Activated T-cell treated with anti-CD3 and anti-CD28 coated beads, Interleukin-2, amount 50 U/mL, for 24 hours (primary cell): Measurements from ENCODE around the gene CADPS2.

Source experiments
- DNase-seq: peaks from one replicate; pipeline ENCODE4 v3.0.0-alpha.2; 2020
- H3K27ac Mint-ChIP-seq: 2 replicates; pipeline ENCODE4 v1.8.0; 2020; ENCODE audit warnings: mild to moderate bottlenecking, mixed read lengths
- H3K27me3 Mint-ChIP-seq: 2 replicates; pipeline ENCODE4 v1.8.0; 2020; ENCODE audit warnings: mixed read lengths
- H3K36me3 Mint-ChIP-seq: 2 replicates; pipeline ENCODE4 v1.8.0; 2020; ENCODE audit warnings: low read depth, mixed read lengths
- H3K4me1 Mint-ChIP-seq: 2 replicates; pipeline ENCODE4 v1.8.0; 2020; ENCODE audit warnings: low read depth, mixed read lengths
- H3K4me3 Mint-ChIP-seq: 2 replicates; pipeline ENCODE4 v1.8.0; 2020; ENCODE audit warnings: mild to moderate bottlenecking, moderate library complexity, mixed read lengths
- H3K9me3 Mint-ChIP-seq: 2 replicates; pipeline ENCODE4 v1.8.0; 2020; ENCODE audit warnings: mixed read lengths

Gene CADPS2

GRCh38 chr7:122768827-122769226 is 117.4 kb downstream of the CADPS2 start:
- no peak for DNase-seq

GRCh38 chr7:122767339-122767738 is 118.9 kb downstream of the CADPS2 start:
- Mint-ChIP-seq H3K9me3 (no peaks in the 10 kb centered on the region), H3K4me3 (no peak overlapping the region), H3K27ac (no peak overlapping the region), H3K27me3 (no peaks in the 10 kb centered on the region), H3K36me3 (no peaks in the 10 kb centered on the region), H3K4me1 (no peaks in the 10 kb centered on the region)
- no peak for DNase-seq

More at GRCh38 chr7:122768827-122769226, 117.4 kb downstream of the CADPS2 start:
- Mint-ChIP-seq H3K27ac (no peak overlapping the region), H3K4me1 (no peaks in the 10 kb centered on the region), H3K27me3 (no peaks in the 10 kb centered on the region), H3K4me3 (no peak overlapping the region), H3K36me3 (no peaks in the 10 kb centered on the region), H3K9me3 (no peaks in the 10 kb centered on the region)

- no peak for DNase-seq
- no peaks in the 10 kb centered on the region for H3K36me3 Mint-ChIP-seq
- H3K9me3 Mint-ChIP-seq, result no peaks in the 10 kb centered on the region
- no peaks in the 10 kb centered on the region for H3K4me1 Mint-ChIP-seq
- no peak overlapping the region for H3K4me3 Mint-ChIP-seq
- H3K27me3 Mint-ChIP-seq, result no peaks in the 10 kb centered on the region
- no peak overlapping the region for H3K27ac Mint-ChIP-seq
These were observed 119.7 kb downstream of the CADPS2 start for GRCh38 chr7:122766593-122766992.

GRCh38 chr7:122764902-122765301 is 121.4 kb downstream of the CADPS2 start:
- no peaks in the 10 kb centered on the region for H3K27me3 Mint-ChIP-seq
- no peaks in the 10 kb centered on the region for H3K4me1 Mint-ChIP-seq
- no peaks in the 10 kb centered on the region for H3K36me3 Mint-ChIP-seq
- DNase-seq, result no peak
- H3K4me3 Mint-ChIP-seq, result no peak overlapping the region
- no peaks in the 10 kb centered on the region for H3K9me3 Mint-ChIP-seq
- H3K27ac Mint-ChIP-seq, result no peak overlapping the region

- no peak overlapping the region for H3K4me3 Mint-ChIP-seq
- H3K36me3 Mint-ChIP-seq, result no peaks in the 10 kb centered on the region
- H3K4me1 Mint-ChIP-seq, result no peaks in the 10 kb centered on the region
- DNase-seq, result no peak
- no peaks in the 10 kb centered on the region for H3K27me3 Mint-ChIP-seq
- H3K9me3 Mint-ChIP-seq, result peaks cover 2% of the 10 kb centered on the region
- H3K27ac Mint-ChIP-seq, result no peak overlapping the region
These were observed 122.2 kb downstream of the CADPS2 start for GRCh38 chr7:122764020-122764419.

- Mint-ChIP-seq H3K9me3 (peaks cover 2% of the 10 kb centered on the region), H3K27me3 (no peaks in the 10 kb centered on the region), H3K36me3 (no peaks in the 10 kb centered on the region), H3K4me3 (no peak overlapping the region), H3K27ac (no peak overlapping the region), H3K4me1 (no peaks in the 10 kb centered on the region)
- DNase-seq, result no peak
These were observed 124.2 kb downstream of the CADPS2 start for GRCh38 chr7:122762071-122762470.

- H3K9me3 Mint-ChIP-seq, result peaks cover 2% of the 10 kb centered on the region
- no peak overlapping the region for H3K27ac Mint-ChIP-seq
- no peak for DNase-seq
- H3K4me1 Mint-ChIP-seq, result no peaks in the 10 kb centered on the region
- no peaks in the 10 kb centered on the region for H3K27me3 Mint-ChIP-seq
- H3K4me3 Mint-ChIP-seq, result no peak overlapping the region
- no peaks in the 10 kb centered on the region for H3K36me3 Mint-ChIP-seq
These were observed 127.8 kb downstream of the CADPS2 start for GRCh38 chr7:122758501-122758900.

GRCh38 chr7:122756860-122757259 is 129.4 kb downstream of the CADPS2 start:
- peaks cover 2% of the 10 kb centered on the region for H3K9me3 Mint-ChIP-seq
- DNase-seq, result no peak
- no peaks in the 10 kb centered on the region for H3K36me3 Mint-ChIP-seq
- H3K27me3 Mint-ChIP-seq, result no peaks in the 10 kb centered on the region
- no peak overlapping the region for H3K4me3 Mint-ChIP-seq
- no peaks in the 10 kb centered on the region for H3K4me1 Mint-ChIP-seq
- no peak overlapping the region for H3K27ac Mint-ChIP-seq

GRCh38 chr7:122755696-122756095 is 130.6 kb downstream of the CADPS2 start:
- Mint-ChIP-seq H3K4me3 (no peak overlapping the region), H3K27me3 (no peaks in the 10 kb centered on the region), H3K4me1 (no peaks in the 10 kb centered on the region), H3K36me3 (no peaks in the 10 kb centered on the region), H3K27ac (no peak overlapping the region), H3K9me3 (peaks cover 2% of the 10 kb centered on the region)
- no peak for DNase-seq

- no peak overlapping the region for H3K4me3 Mint-ChIP-seq
- no peak for DNase-seq
- no peaks in the 10 kb centered on the region for H3K27me3 Mint-ChIP-seq
- H3K4me1 Mint-ChIP-seq, result no peaks in the 10 kb centered on the region
- H3K9me3 Mint-ChIP-seq, result no peaks in the 10 kb centered on the region
- no peak overlapping the region for H3K27ac Mint-ChIP-seq
- H3K36me3 Mint-ChIP-seq, result no peaks in the 10 kb centered on the region
These were observed 133.7 kb downstream of the CADPS2 start for GRCh38 chr7:122752583-122752982.

GRCh38 chr7:122750389-122750788 is 135.9 kb downstream of the CADPS2 start:
- DNase-seq, result no peak
- H3K27ac Mint-ChIP-seq, result no peak overlapping the region
- no peak overlapping the region for H3K4me3 Mint-ChIP-seq
- H3K4me1 Mint-ChIP-seq, result no peaks in the 10 kb centered on the region
- peaks cover 9% of the 10 kb centered on the region for H3K9me3 Mint-ChIP-seq
- no peaks in the 10 kb centered on the region for H3K27me3 Mint-ChIP-seq
- no peaks in the 10 kb centered on the region for H3K36me3 Mint-ChIP-seq

GRCh38 chr7:122748195-122748594 is 138.1 kb downstream of the CADPS2 start:
- no peaks in the 10 kb centered on the region for H3K4me1 Mint-ChIP-seq
- peaks cover 9% of the 10 kb centered on the region for H3K9me3 Mint-ChIP-seq
- H3K27me3 Mint-ChIP-seq, result no peaks in the 10 kb centered on the region
- no peak overlapping the region for H3K27ac Mint-ChIP-seq
- no peaks in the 10 kb centered on the region for H3K36me3 Mint-ChIP-seq
- H3K4me3 Mint-ChIP-seq, result no peak overlapping the region
- no peak for DNase-seq

GRCh38 chr7:122746948-122747347 is 139.3 kb downstream of the CADPS2 start:
- H3K9me3 Mint-ChIP-seq, result peaks cover 9% of the 10 kb centered on the region
- no peak for DNase-seq

GRCh38 chr7:122743211-122743610 is 143.0 kb downstream of the CADPS2 start:
- peaks cover 9% of the 10 kb centered on the region for H3K9me3 Mint-ChIP-seq
- no peak overlapping the region for H3K27ac Mint-ChIP-seq
- no peaks in the 10 kb centered on the region for H3K36me3 Mint-ChIP-seq
- H3K4me1 Mint-ChIP-seq, result no peaks in the 10 kb centered on the region
- no peak for DNase-seq
- no peaks in the 10 kb centered on the region for H3K27me3 Mint-ChIP-seq
- no peak overlapping the region for H3K4me3 Mint-ChIP-seq

More at GRCh38 chr7:122746948-122747347, 139.3 kb downstream of the CADPS2 start:
- Mint-ChIP-seq H3K27ac (no peak overlapping the region), H3K4me3 (no peak overlapping the region), H3K4me1 (no peaks in the 10 kb centered on the region), H3K27me3 (no peaks in the 10 kb centered on the region), H3K36me3 (no peaks in the 10 kb centered on the region)

- DNase-seq, result no peak
These were observed 147.3 kb downstream of the CADPS2 start for GRCh38 chr7:122738947-122739346.

GRCh38 chr7:122736183-122736582 is 150.1 kb downstream of the CADPS2 start:
- Mint-ChIP-seq H3K4me1 (no peaks in the 10 kb centered on the region), H3K4me3 (no peak overlapping the region), H3K27ac (no peak overlapping the region), H3K27me3 (no peaks in the 10 kb centered on the region), H3K9me3 (peaks cover 9% of the 10 kb centered on the region), H3K36me3 (no peaks in the 10 kb centered on the region)
- no peak for DNase-seq

More at GRCh38 chr7:122738947-122739346, 147.3 kb downstream of the CADPS2 start:
- Mint-ChIP-seq H3K27me3 (no peaks in the 10 kb centered on the region), H3K9me3 (peaks cover 4% of the 10 kb centered on the region), H3K27ac (no peak overlapping the region), H3K4me1 (no peaks in the 10 kb centered on the region), H3K4me3 (no peak overlapping the region), H3K36me3 (no peaks in the 10 kb centered on the region)
